Endothelial cell of umbilical vein (primary cell): ENCODE data around the gene KRT74. TPM values are rescaled to one million over a fixed set of nuclear protein-coding genes. Genes with fewer than 3 reads are reported as not detected.

Source experiments
- BruUV-seq: library from RNA; stranded (reverse); fragments of 400-500 nt; replicated peaks from 2 replicates; lab custom pipeline; 2021; lab: Mats Ljungman, UMichigan
- CTCF ChIA-PET: fragments of 300-600, 350-600 bp; sonication (Branson Sonifier 250); formaldehyde crosslinking; loops from one replicate; lab custom pipeline; 2021; ENCODE audit warnings: antibody characterized with exemption, inconsistent platforms; lab: Charles Lee
- POLR2A ChIA-PET: fragments of 300-600, 350-600 bp; sonication (Branson Sonifier 250); formaldehyde crosslinking; loops from one replicate; lab custom pipeline; 2021; ENCODE audit warnings: antibody characterized with exemption, inconsistent platforms; lab: Charles Lee
- DNase-seq: peaks from one replicate; pipeline ENCODE4 v3.0.0-alpha.2; 2011; ENCODE audit warnings: low read depth, low spot score
- FAIRE-seq: peaks from 2 replicates; lab custom pipeline; 2011; peaks lifted over from hg19 to GRCh38; lab: Jason Lieb, UNC
- H2AFZ ChIP-seq: 2 replicates; pipeline ENCODE4 v1.6.0; 2012; ENCODE audit warnings: low read depth, low read length, control low read depth, inconsistent platforms
- H3K27ac ChIP-seq: 2 replicates; pipeline ENCODE4 v1.5.1; 2011; ENCODE audit warnings: low read depth, mild to moderate bottlenecking, control low read depth, low read length, moderate library complexity; ENCODE audit not compliant: insufficient read depth
- H3K27me3 ChIP-seq, 2 experiments: 2 replicates each; pipeline versions ENCODE4 v1.6.0 to v1.6.1; 2011; ENCODE audit warnings: low read length in 2 of 2, mixed read lengths in 1 of 2; ENCODE audit not compliant: control insufficient read depth in 2 of 2, insufficient read depth in 2 of 2
- H3K36me3 ChIP-seq, 2 experiments: 2 replicates in 1 of 2; 3 replicates in 1 of 2; pipeline ENCODE4 v1.5.1; 2011; ENCODE audit warnings: low read length in 2 of 2, mild to moderate bottlenecking in 1 of 2, moderate library complexity in 1 of 2; ENCODE audit not compliant: control insufficient read depth in 2 of 2, insufficient read depth in 2 of 2; ENCODE audit errors: extremely low read depth in 1 of 2
- H3K4me1 ChIP-seq: 3 replicates; pipeline ENCODE4 v1.5.1; 2011; ENCODE audit warnings: mild to moderate bottlenecking, low read length; ENCODE audit not compliant: control insufficient read depth, insufficient read depth; ENCODE audit errors: extremely low read depth
- H3K4me2 ChIP-seq: 2 replicates; pipeline ENCODE4 v1.6.1; 2011; ENCODE audit warnings: low read length, control low read depth, mixed read lengths; ENCODE audit not compliant: insufficient read depth
- H3K4me3 ChIP-seq, 3 experiments: fragments of 200-600 bp in 1 of 3; sonication (generic), shearing (Covaris generic) in 1 of 3; replicated peaks in 1 of 3; 2 replicates each; pipeline ENCODE4 v1.5.1; 2011 to 2016; ENCODE audit warnings: control low read depth in 3 of 3, low read length in 3 of 3, mild to moderate bottlenecking in 2 of 3, inconsistent platforms in 1 of 3, low read depth in 1 of 3, moderate library complexity in 1 of 3; ENCODE audit not compliant: insufficient read depth in 1 of 3
- H3K79me2 ChIP-seq: 2 replicates; pipeline ENCODE4 v1.6.0; 2012; ENCODE audit warnings: low read length, inconsistent platforms; ENCODE audit not compliant: control insufficient read depth, insufficient read depth
- H3K9ac ChIP-seq: replicated peaks from 2 replicates; pipeline ENCODE3; 2011; ENCODE audit warnings: low read length, control low read depth; ENCODE audit not compliant: insufficient read depth; ENCODE audit errors: extremely low read depth
- H3K9me1 ChIP-seq: replicated peaks from 3 replicates; pipeline ENCODE4 v1.6.0; 2011; ENCODE audit warnings: mild to moderate bottlenecking, low read length; ENCODE audit not compliant: control insufficient read depth, insufficient read depth; ENCODE audit errors: extremely low read depth
- H3K9me3 ChIP-seq: replicated peaks from 2 replicates; pipeline ENCODE4 v1.5.1; 2012; ENCODE audit warnings: low read length, inconsistent platforms; ENCODE audit not compliant: control insufficient read depth, insufficient read depth
- H4K20me1 ChIP-seq: replicated peaks from 2 replicates; pipeline ENCODE3; 2011; ENCODE audit warnings: mild to moderate bottlenecking, low read length; ENCODE audit not compliant: control insufficient read depth, insufficient read depth; ENCODE audit errors: extremely low read depth
- CTCF ChIP-seq, 2 donors: IDR thresholded peaks; 1 replicate in 1 of 2; 2 replicates in 1 of 2; pipeline ENCODE4 v1.5.1; 2011; ENCODE audit warnings: low read length in 2 of 2, mild to moderate bottlenecking in 2 of 2, moderate library complexity in 2 of 2, control low read depth in 1 of 2, inconsistent platforms in 1 of 2, low read depth in 1 of 2; ENCODE audit not compliant: insufficient read depth in 1 of 2; ENCODE audit errors: extremely low read depth in 1 of 2
- EZH2 ChIP-seq: IDR thresholded peaks from 2 replicates; pipeline ENCODE4 v1.6.1; 2012; ENCODE audit warnings: borderline replicate concordance, low read depth, mild to moderate bottlenecking, moderate library complexity, low read length, inconsistent platforms; ENCODE audit not compliant: severe bottlenecking
- FOS ChIP-seq: IDR thresholded peaks from 2 replicates; pipeline ENCODE4 v1.6.1; 2011; ENCODE audit warnings: mild to moderate bottlenecking, low read length, moderate library complexity, borderline replicate concordance; ENCODE audit not compliant: insufficient read depth
- GATA2 ChIP-seq: IDR thresholded peaks from 2 replicates; pipeline ENCODE4 v1.7.0; 2011; ENCODE audit warnings: low read depth, mild to moderate bottlenecking, moderate library complexity, mixed read lengths, low read length; ENCODE audit not compliant: insufficient read length, insufficient read depth
- JUN ChIP-seq: IDR thresholded peaks from 2 replicates; pipeline ENCODE4 v1.6.1; 2011; ENCODE audit warnings: borderline replicate concordance, low read depth; ENCODE audit not compliant: insufficient read length, insufficient read depth
- MAX ChIP-seq: IDR thresholded peaks from 2 replicates; pipeline ENCODE4 v1.6.1; 2011; ENCODE audit not compliant: insufficient read depth, insufficient read length
- MYC ChIP-seq: IDR thresholded peaks from one replicate; pipeline ENCODE4 v1.6.1; 2011; ENCODE audit warnings: mild to moderate bottlenecking, low read depth, low read length
- POLR2A ChIP-seq: IDR thresholded peaks from 2 replicates; pipeline ENCODE4 v1.6.1; 2012; ENCODE audit warnings: low read depth, mild to moderate bottlenecking, control low read depth, low read length
- POLR2AphosphoS5 ChIP-seq: IDR thresholded peaks from 2 replicates; pipeline ENCODE4 v1.6.1; 2012; ENCODE audit warnings: low read depth, mild to moderate bottlenecking, control low read depth, low read length, moderate library complexity; ENCODE audit not compliant: insufficient read depth
- dilution Hi-C: fragments of 300-500 bp; cut with MboI; formaldehyde crosslinking; loops from one replicate; pipeline ENCODE4 v1.15.0; 2019; ENCODE audit warnings: low sequenced_read_pairs; ENCODE audit not compliant: extremely low pct_ligation_motif_present
- intact Hi-C: fragments of 100-400 bp; cut with micrococcal nuclease; formaldehyde crosslinking; loops from one replicate; pipeline ENCODE4 v1.10.0; 2022
- polyA plus RNA-seq, 4 experiments: library from polyadenylated mRNA; depleted of rRNA in 3 of 4; stranded (reverse) in 3 of 4; unstranded in 1 of 4; fragments of >200 nt; gene quantifications; 2 replicates each; pipeline versions ENCODE4 v1.2.1 to v1.2.3, GENCODE V29; 2011 to 2012; ENCODE audit warnings: missing spikeins in 1 of 4
- total RNA-seq: library from RNA; stranded (reverse); gene quantifications from 2 replicates; pipeline ENCODE4 v1.2.3, GENCODE V29; 2021

KRT74 gene
- total and polyA plus RNA-seq, 2 donors (not counting 3 experiments of a cell fraction or from before 2014, with no cell fraction given) = not detected

GRCh38 chr12:52517005-52517835 lies 56.4 kb downstream of the KRT74 start:
- H3K9me3 ChIP-seq = no peaks in the 10 kb centered on the region
- intact Hi-C loops (no loop called here), dilution Hi-C loops (no loop called here)
- TF ChIP-seq POLR2AphosphoS5 (no peak), FOS (no peak), MAX (no peak), CTCF (IDR thresholded peaks at IDR 0.05; ENCODE audit: extremely low read depth in 1 of 2, insufficient read depth in 1 of 2, low read depth in 1 of 2, low read length in 2 of 2) (no peak), JUN (no peak), GATA2 (no peak), POLR2A (no peak), EZH2 (no peak), MYC (no peak)
- H3K4me1 ChIP-seq = no peaks in the 10 kb centered on the region
- H2AFZ ChIP-seq = no peak overlapping the region
- no peak overlapping the region for H3K9ac ChIP-seq
- FAIRE-seq = no peak
- no peak overlapping the region for H3K4me3 ChIP-seq
- ChIA-PET POLR2A (no interaction called here), CTCF (interaction anchor here (1.7 kb wide), 1 partner anchor 17 kb away, joined by 4 read pairs; no protein-coding TSS in a partner anchor)
- no peak for DNase-seq
- no peaks in the 10 kb centered on the region for H4K20me1 ChIP-seq
- no peaks in the 10 kb centered on the region for H3K27me3 ChIP-seq
- no peak overlapping the region for H3K4me2 ChIP-seq
- BruUV-seq = no TSS peak
- H3K27ac ChIP-seq = no peak overlapping the region
- no peaks in the 10 kb centered on the region for H3K9me1 ChIP-seq
- no peaks in the 10 kb centered on the region for H3K79me2 ChIP-seq
- no peaks in the 10 kb centered on the region for H3K36me3 ChIP-seq
